ENCODE results near the gene INPP5D.

GRCh38 chr2:233197022-233197421 lies 136.9 kb downstream of the INPP5D start:
- no peak for TF ChIP-seq RFX5 (IDR thresholded peaks at IDR 0.05; ENCODE audit: low read depth, low read length)
- no peak for TF ChIP-seq HHEX (CRISPR knock-in tag; IDR thresholded peaks at IDR 0.05)
- TF ChIP-seq TFAP4 (IDR thresholded peaks at IDR 0.05; ENCODE audit: borderline replicate concordance, low read depth), result no peak
- no peak for TF ChIP-seq CEBPZ (IDR thresholded peaks at IDR 0.05; ENCODE audit: low read length)
- no peak for TF ChIP-seq RBAK (CRISPR knock-in tag; IDR thresholded peaks at IDR 0.05)
- no peak for TF ChIP-seq GABPA (IDR thresholded peaks at IDR 0.05; ENCODE audit: low read depth, low read length)
- no peak for TF ChIP-seq GABPA (CRISPR knock-in tag; IDR thresholded peaks at IDR 0.05; ENCODE audit: low read depth)
- no peak for TF ChIP-seq FIP1L1 (IDR thresholded peaks at IDR 0.05; ENCODE audit: borderline replicate concordance, insufficient read depth, low read depth, low read length)
- TF ChIP-seq POLR2AphosphoS2 (IDR thresholded peaks at IDR 0.05; ENCODE audit: low read depth, low read length), result no peak
- TF ChIP-seq KLF13 (CRISPR knock-in tag; IDR thresholded peaks at IDR 0.05), result no peak
- no peak for TF ChIP-seq ZNF549 (CRISPR knock-in tag; IDR thresholded peaks at IDR 0.05)
- TF ChIP-seq CTCF (CRISPR knock-in tag; IDR thresholded peaks at IDR 0.05), result no peak
- TF ChIP-seq JARID2 (CRISPR knock-in tag; IDR thresholded peaks at IDR 0.05; ENCODE audit: insufficient replicate concordance), result no peak
